ENCODE measurements around the gene NUAK1. TPM values are rescaled to one million over a fixed set of nuclear protein-coding genes. Genes with fewer than 3 reads are reported as not detected.

The NUAK1 gene
- total and polyA plus RNA-seq, 2 experiments from 2014 or later: 5.4 to 16.9 TPM

GRCh38 chr12:106029532-106029931 lies 109.2 kb downstream of the NUAK1 start:
- Mint-ChIP-seq H3K27ac (no peak overlapping the region), H3K27me3 (ENCODE audit: insufficient read depth, low read depth, poor library complexity) (no peaks in the 10 kb centered on the region), H3K4me1 (no peaks in the 10 kb centered on the region; the same call in 2 of the 3 replicates), H3K36me3 (ENCODE audit: low read depth) (no peaks in the 10 kb centered on the region), H3K9me3 (no peaks in the 10 kb centered on the region), H3K4me3 (no peak overlapping the region)
- H3K4me3 ChIP-seq: no peak overlapping the region
- H3K27me3 ChIP-seq (ENCODE audit: insufficient read depth): no peaks in the 10 kb centered on the region
- no peak overlapping the region for H3K4me2 ChIP-seq
- H3K79me2 ChIP-seq (replicated peaks; ENCODE audit: insufficient read depth): no peaks in the 10 kb centered on the region
- H3K4me1 ChIP-seq (ENCODE audit: insufficient read depth): peaks cover 9% of the 10 kb centered on the region
- H4K20me1 ChIP-seq (replicated peaks; ENCODE audit: insufficient read depth): no peaks in the 10 kb centered on the region
- no peak overlapping the region for H3K27ac ChIP-seq (ENCODE audit: low read depth)
- no peak for TF ChIP-seq JUNB (IDR thresholded peaks at IDR 0.05; ENCODE audit: unreplicated experiment)
- TF ChIP-seq STAT1 (IDR thresholded peaks at IDR 0.05; ENCODE audit: unreplicated experiment): no peak
- no peak for TF ChIP-seq REST (IDR thresholded peaks at IDR 0.05; ENCODE audit: unreplicated experiment)
- no peak for TF ChIP-seq ZNF331 (CRISPR knock-in tag; IDR thresholded peaks at IDR 0.05; ENCODE audit: low read depth)
- TF ChIP-seq POLR2AphosphoS5 (IDR thresholded peaks at IDR 0.05; ENCODE audit: low read depth): no peak
- TF ChIP-seq NANOG (IDR thresholded peaks at IDR 0.05; ENCODE audit: borderline replicate concordance): no peak
- no peak for TF ChIP-seq ZNF462 (CRISPR knock-in tag; IDR thresholded peaks at IDR 0.05)
- no peak for TF ChIP-seq EZH2 (IDR thresholded peaks at IDR 0.05; ENCODE audit: low read depth, unreplicated experiment)
- no peak for TF ChIP-seq CREB1 (CRISPR knock-in tag; IDR thresholded peaks at IDR 0.05; ENCODE audit: low read depth)
- TF ChIP-seq CTCF (conservative IDR thresholded peaks at IDR 0.05; ENCODE audit: low read depth in 2 of 2): no peak
- no peak for TF ChIP-seq ZNF114 (CRISPR knock-in tag; IDR thresholded peaks at IDR 0.05)
- DNase-seq (ENCODE audit: low spot score): no peak
- H2AFZ ChIP-seq: no peak overlapping the region
- no peaks in the 10 kb centered on the region for H3K9me2 ChIP-seq (ENCODE audit: insufficient read depth)
- no peaks in the 10 kb centered on the region for H3K36me3 ChIP-seq (ENCODE audit: insufficient read depth)
- ATAC-seq: no peak
- H3F3A ChIP-seq (replicated peaks; ENCODE audit: low read depth): no peaks in the 10 kb centered on the region

Data from GM23338 (cell line).